HG03066 (cell line): Measurements from ENCODE around the gene OAT.
A peak's percentile ranks its signal among the peaks of the same experiment; 100 is the strongest.
"Not testable (repeated sequence)": the region's sequence is repeated elsewhere in the genome, so short reads cannot be mapped to it uniquely, and the experiment has no call there.

ENCODE experiments used
- ATAC-seq: cut with Tn5 transposase; IDR thresholded peaks from one replicate; pipeline ENCODE4 v1.9.1; 2021; ENCODE audit warnings: low read depth; ENCODE audit not compliant: unreplicated experiment

The OAT gene

GRCh38 chr10:124448696-124449169, 30.0 kb upstream of the OAT start:
- no peak for ATAC-seq

GRCh38 chr10:124447751-124448466, 29.2 kb upstream of the OAT start:
- ATAC-seq, result no peak

- no peak for ATAC-seq
Measured at GRCh38 chr10:124446830-124447750, 28.4 kb upstream of the OAT start.

GRCh38 chr10:124441694-124442093, 23.0 kb upstream of the OAT start:
- not testable (repeated sequence) for ATAC-seq

GRCh38 chr10:124436191-124436638, 17.5 kb upstream of the OAT start:
- peak; percentile 82 for ATAC-seq

GRCh38 chr10:124435683-124436082, 17.0 kb upstream of the OAT start:
- ATAC-seq, result not testable (repeated sequence)

- ATAC-seq, result no peak
Measured at GRCh38 chr10:124433461-124433860, 14.7 kb upstream of the OAT start.

GRCh38 chr10:124430077-124430476, 11.4 kb upstream of the OAT start:
- no peak for ATAC-seq

- no peak for ATAC-seq
Measured at GRCh38 chr10:124429576-124429975, 10.9 kb upstream of the OAT start.

GRCh38 chr10:124428207-124428777, 9.6 kb upstream of the OAT start:
- no peak for ATAC-seq

- ATAC-seq, result no peak
Measured at GRCh38 chr10:124425227-124425962, 6.7 kb upstream of the OAT start.

GRCh38 chr10:124423813-124424212, 5.1 kb upstream of the OAT start:
- no peak for ATAC-seq

- no peak for ATAC-seq
Measured at GRCh38 chr10:124422742-124423141, 4.0 kb upstream of the OAT start.

GRCh38 chr10:124420254-124420653, 1.5 kb upstream of the OAT start:
- ATAC-seq, result no peak

- no peak for ATAC-seq
Measured at GRCh38 chr10:124419635-124420034, 912 bp upstream of the OAT start.

- peak; percentile 23 for ATAC-seq
Measured at GRCh38 chr10:124417895-124418725, 613 bp downstream of the OAT start.

GRCh38 chr10:124416733-124417132, 2.0 kb downstream of the OAT start:
- ATAC-seq, result no peak

- no peak for ATAC-seq
Measured at GRCh38 chr10:124415210-124415609, 3.5 kb downstream of the OAT start.

- no peak for ATAC-seq
Measured at GRCh38 chr10:124414076-124414475, 4.6 kb downstream of the OAT start.

- ATAC-seq, result no peak
Measured at GRCh38 chr10:124409696-124410095, 9.0 kb downstream of the OAT start.
